ENCODE measurements around the gene TBK1. TPM values are rescaled to one million over a fixed set of nuclear protein-coding genes. Genes with fewer than 3 reads are reported as not detected.

Gene TBK1
- total RNA-seq, 1 experiment from 2014 or later, result 23.6 TPM

DNA sequence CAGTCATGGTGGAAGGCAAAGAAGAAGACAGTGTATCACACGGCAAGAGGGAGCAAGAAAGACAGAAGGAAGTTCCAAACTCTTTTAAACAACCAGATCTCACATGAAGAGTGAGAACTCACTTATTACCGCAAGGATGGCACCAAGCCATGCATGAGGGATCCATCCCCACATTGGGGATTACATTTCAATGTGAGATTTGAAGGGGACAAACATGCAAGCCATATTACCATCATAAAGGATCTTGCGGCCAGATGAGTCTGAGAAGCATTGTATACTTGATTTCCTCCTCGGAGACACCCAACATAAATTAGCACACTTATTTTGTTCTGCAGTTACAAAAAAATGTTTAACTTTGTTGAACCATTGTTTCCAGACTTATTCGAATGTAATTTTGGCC, 66.5 kb downstream of the TBK1 start:
- Histone ChIP-seq H3K9ac (ENCODE audit: extremely low read depth, insufficient read length, low read length) (no peak overlapping the region), H4K20me1 (ENCODE audit: control insufficient read depth, insufficient read depth, insufficient read length) (no peaks in the 10 kb centered on the region), H3K23ac (ENCODE audit: insufficient read length, low read depth, low read length) (no peak overlapping the region), H4K91ac (ENCODE audit: insufficient read length, low read depth, low read length) (no peak overlapping the region), H3T11ph (ENCODE audit: low read length) (no peak overlapping the region), H2BK5ac (ENCODE audit: insufficient read length, low read length) (no peak overlapping the region), H2AK5ac (ENCODE audit: insufficient read length, low read length) (no peak overlapping the region), H2BK20ac (ENCODE audit: low read depth, low read length, poor library complexity, severe bottlenecking) (no peak overlapping the region), H4K5ac (ENCODE audit: insufficient read length, low read depth, low read length) (no peak overlapping the region), H2BK12ac (ENCODE audit: insufficient read length, low read depth, low read length) (no peak overlapping the region), H3K27me3 (ENCODE audit: insufficient read depth, low read length) (no peaks in the 10 kb centered on the region), H3K4me1 (ENCODE audit: insufficient read depth, low read length) (peaks cover 9% of the 10 kb centered on the region), H3K79me2 (ENCODE audit: insufficient read depth, low read length) (no peaks in the 10 kb centered on the region), H3K4ac (ENCODE audit: low read depth, low read length) (no peak overlapping the region), H3K27ac (ENCODE audit: insufficient read length, low read depth, low read length) (no peak overlapping the region), H3K9me3 (ENCODE audit: control insufficient read depth, low read depth, low read length) (no peaks in the 10 kb centered on the region), H3K23me2 (ENCODE audit: insufficient read length, low read depth, low read length, poor library complexity, severe bottlenecking) (no peaks in the 10 kb centered on the region), H3K56ac (ENCODE audit: insufficient read length, low read depth, low read length) (no peak overlapping the region), H3K18ac (ENCODE audit: insufficient read length, low read depth, low read length) (no peak overlapping the region), H2BK120ac (ENCODE audit: low read depth, low read length, poor library complexity, severe bottlenecking) (no peak overlapping the region), H3K79me1 (ENCODE audit: insufficient read depth, low read depth, low read length, poor library complexity, severe bottlenecking) (no peaks in the 10 kb centered on the region), H2AFZ (ENCODE audit: low read length) (no peak overlapping the region), H4K8ac (replicated peaks; ENCODE audit: insufficient read length, low read depth, low read length) (no peak overlapping the region), H3K14ac (ENCODE audit: insufficient read depth, low read length) (no peak overlapping the region), H2BK15ac (ENCODE audit: low read depth, low read length) (no peak overlapping the region), H3K4me2 (ENCODE audit: insufficient read depth, insufficient read length, low read length) (no peak overlapping the region)
- WGBS (ENCODE audit: extremely low coverage, insufficient read length, low lambda C conversion rate), result no CpG with 5 or more reads among the region's 5 CpGs
- Mint-ChIP-seq H3K27ac (no peak overlapping the region; a peak in 1 of 7 replicates), H3K4me3 (no peak overlapping the region), H3K9me3 (no peaks in the 10 kb centered on the region; a peak in 1 of 5 replicates), H3K36me3 (ENCODE audit: insufficient read depth in 1 of 3, low read depth in 3 of 3) (no peaks in the 10 kb centered on the region), H3K4me1 (peaks cover 24 to 26% of the 10 kb centered on the region in 2 experiments), H3K27me3 (ENCODE audit: low read depth) (no peaks in the 10 kb centered on the region)
- DNase-seq, result no peak
- TF ChIP-seq, protein P1, sequence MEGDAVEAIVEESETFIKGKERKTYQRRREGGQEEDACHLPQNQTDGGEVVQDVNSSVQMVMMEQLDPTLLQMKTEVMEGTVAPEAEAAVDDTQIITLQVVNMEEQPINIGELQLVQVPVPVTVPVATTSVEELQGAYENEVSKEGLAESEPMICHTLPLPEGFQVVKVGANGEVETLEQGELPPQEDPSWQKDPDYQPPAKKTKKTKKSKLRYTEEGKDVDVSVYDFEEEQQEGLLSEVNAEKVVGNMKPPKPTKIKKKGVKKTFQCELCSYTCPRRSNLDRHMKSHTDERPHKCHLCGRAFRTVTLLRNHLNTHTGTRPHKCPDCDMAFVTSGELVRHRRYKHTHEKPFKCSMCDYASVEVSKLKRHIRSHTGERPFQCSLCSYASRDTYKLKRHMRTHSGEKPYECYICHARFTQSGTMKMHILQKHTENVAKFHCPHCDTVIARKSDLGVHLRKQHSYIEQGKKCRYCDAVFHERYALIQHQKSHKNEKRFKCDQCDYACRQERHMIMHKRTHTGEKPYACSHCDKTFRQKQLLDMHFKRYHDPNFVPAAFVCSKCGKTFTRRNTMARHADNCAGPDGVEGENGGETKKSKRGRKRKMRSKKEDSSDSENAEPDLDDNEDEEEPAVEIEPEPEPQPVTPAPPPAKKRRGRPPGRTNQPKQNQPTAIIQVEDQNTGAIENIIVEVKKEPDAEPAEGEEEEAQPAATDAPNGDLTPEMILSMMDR (conservative IDR thresholded peaks at IDR 0.05), result no peak
